HG02938 (cell line): ENCODE results near the gene CLEC4M.
"Not testable (repeated sequence)": the region's sequence is repeated elsewhere in the genome, so short reads cannot be mapped to it uniquely, and the experiment has no call there.

Experiments
- ATAC-seq: cut with Tn5 transposase; IDR thresholded peaks from one replicate; pipeline ENCODE4 v1.9.1; 2021; ENCODE audit warnings: mild to moderate bottlenecking, moderate library complexity; ENCODE audit not compliant: unreplicated experiment

The CLEC4M gene

GRCh38 chr19:7772752-7773291, 9.8 kb downstream of the CLEC4M start:
- no peak for ATAC-seq

GRCh38 chr19:7773841-7774240, 10.8 kb downstream of the CLEC4M start:
- ATAC-seq, result no peak

- ATAC-seq, result no peak
These were observed 12.7 kb downstream of the CLEC4M start for GRCh38 chr19:7775761-7776160.

- no peak for ATAC-seq
These were observed 15.0 kb downstream of the CLEC4M start for GRCh38 chr19:7778081-7778480.

GRCh38 chr19:7779631-7780486, 16.8 kb downstream of the CLEC4M start:
- ATAC-seq, result no peak

GRCh38 chr19:7781157-7781556, 18.1 kb downstream of the CLEC4M start:
- ATAC-seq, result no peak

GRCh38 chr19:7783991-7784423, 21.0 kb downstream of the CLEC4M start:
- ATAC-seq, result no peak

GRCh38 chr19:7784856-7785255, 21.8 kb downstream of the CLEC4M start:
- ATAC-seq, result no peak

GRCh38 chr19:7787141-7787540, 24.1 kb downstream of the CLEC4M start:
- ATAC-seq, result no peak

- no peak for ATAC-seq
These were observed 24.6 kb downstream of the CLEC4M start for GRCh38 chr19:7787602-7788177.

GRCh38 chr19:7788178-7788932, 25.3 kb downstream of the CLEC4M start:
- ATAC-seq, result no peak

- ATAC-seq, result no peak
These were observed 25.9 kb downstream of the CLEC4M start for GRCh38 chr19:7788933-7789323.

GRCh38 chr19:7789447-7789846, 26.4 kb downstream of the CLEC4M start:
- ATAC-seq, result no peak

GRCh38 chr19:7790416-7790815, 27.4 kb downstream of the CLEC4M start:
- no peak for ATAC-seq

GRCh38 chr19:7792281-7792680, 29.2 kb downstream of the CLEC4M start:
- ATAC-seq, result no peak

GRCh38 chr19:7792701-7793100, 29.7 kb downstream of the CLEC4M start:
- not testable (repeated sequence) for ATAC-seq

GRCh38 chr19:7793493-7793892, 30.4 kb downstream of the CLEC4M start:
- ATAC-seq, result no peak

GRCh38 chr19:7795555-7796161, 32.6 kb downstream of the CLEC4M start:
- ATAC-seq, result no peak

- ATAC-seq, result no peak
These were observed 36.8 kb downstream of the CLEC4M start for GRCh38 chr19:7799640-7800355.

GRCh38 chr19:7801020-7801570, 38.1 kb downstream of the CLEC4M start:
- ATAC-seq, result no peak
